Fibroblast of the conjunctiva (primary cell): Measurements from ENCODE around the gene SDHC.
"Not testable (repeated sequence)": the region's sequence is repeated elsewhere in the genome, so short reads cannot be mapped to it uniquely, and the experiment has no call there.

Experiments used
- DNase-seq: peaks from one replicate; pipeline ENCODE4 v3.0.0-alpha.2; 2010; ENCODE audit warnings: low read depth

SDHC gene

DNA sequence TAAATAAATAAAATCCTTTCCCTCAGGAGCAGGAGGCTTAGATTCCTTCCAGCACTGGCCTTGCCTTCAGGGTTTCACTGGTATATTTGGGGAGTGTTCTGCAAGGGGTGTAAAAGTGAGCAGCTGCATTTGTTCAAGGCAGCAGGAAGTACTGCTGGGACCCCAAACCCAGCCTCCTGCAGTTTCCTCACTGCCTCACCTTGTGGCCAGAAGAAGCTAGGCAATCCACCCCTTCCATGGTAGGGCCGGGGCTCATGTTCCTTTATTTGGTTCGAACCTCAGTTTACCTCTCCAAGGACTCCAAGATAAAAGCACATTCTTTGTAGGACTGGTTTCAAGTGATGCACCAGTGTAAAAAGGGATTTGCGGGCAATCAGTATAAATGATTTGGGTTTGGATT is 74.5 kb downstream of the SDHC start:
- no peak for DNase-seq

DNA sequence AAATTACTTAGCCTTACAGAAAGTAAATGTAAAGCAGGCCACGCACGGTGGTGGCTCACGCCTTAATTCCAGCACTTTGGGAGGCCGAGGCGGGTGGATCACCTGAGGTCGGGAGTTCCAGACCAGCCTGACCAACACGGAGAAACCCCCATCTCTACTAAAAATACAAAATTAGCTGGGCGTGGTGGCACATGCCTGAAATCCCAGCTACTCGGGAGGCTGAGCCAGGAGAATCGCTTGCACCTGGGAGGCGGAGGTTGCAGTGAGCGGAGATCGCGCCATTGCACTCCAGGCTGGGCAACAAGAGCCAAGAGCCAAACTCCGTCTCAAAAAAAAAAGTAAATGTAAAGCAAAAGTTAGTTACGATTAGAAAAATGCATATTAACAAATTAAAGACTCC is 75.0 kb downstream of the SDHC start:
- not testable (repeated sequence) for DNase-seq

DNA sequence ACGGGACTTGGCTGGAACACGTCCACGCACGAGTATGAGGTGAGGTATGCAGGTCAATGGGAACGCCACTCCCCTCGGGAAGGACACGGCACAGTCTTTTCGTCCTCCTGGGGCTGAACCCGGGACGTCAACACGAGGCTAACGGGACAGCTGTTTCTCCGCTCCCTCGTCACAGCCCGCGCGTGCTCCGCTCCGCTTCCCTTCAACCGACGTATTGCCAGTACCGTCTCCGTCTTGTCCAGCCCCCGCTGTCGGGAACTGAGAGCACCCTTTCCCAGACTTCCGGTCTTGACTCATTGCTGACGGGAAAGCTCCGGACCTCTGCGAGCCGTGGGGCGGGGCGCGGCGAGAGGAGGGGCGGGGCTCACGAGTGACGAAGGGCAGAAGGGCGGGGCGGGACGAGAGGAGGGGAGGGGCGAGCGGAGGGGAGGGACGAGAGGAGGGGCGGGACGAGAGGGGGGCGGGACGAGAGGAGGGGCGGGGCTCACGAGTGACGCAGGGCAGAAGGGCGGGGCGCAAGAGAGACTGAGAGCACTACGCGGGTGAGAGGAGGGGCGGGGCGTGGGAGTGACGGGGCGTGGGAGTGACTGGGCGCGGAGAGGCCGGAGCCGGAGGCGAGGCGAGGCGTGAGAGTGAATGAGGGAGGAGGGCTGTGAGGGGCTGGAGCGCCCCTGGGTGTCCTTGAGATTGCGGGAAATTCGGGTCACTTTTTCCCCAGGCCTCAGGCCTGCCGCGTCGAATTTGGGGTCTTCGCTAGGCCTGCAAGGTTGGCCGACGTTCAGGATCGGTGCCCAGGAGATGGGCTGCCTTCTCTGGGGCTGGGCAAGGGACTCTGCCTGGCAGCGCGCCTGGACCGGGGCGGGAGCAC is 75.7 kb downstream of the SDHC start:
- peak; percentile 97 for DNase-seq

DNA sequence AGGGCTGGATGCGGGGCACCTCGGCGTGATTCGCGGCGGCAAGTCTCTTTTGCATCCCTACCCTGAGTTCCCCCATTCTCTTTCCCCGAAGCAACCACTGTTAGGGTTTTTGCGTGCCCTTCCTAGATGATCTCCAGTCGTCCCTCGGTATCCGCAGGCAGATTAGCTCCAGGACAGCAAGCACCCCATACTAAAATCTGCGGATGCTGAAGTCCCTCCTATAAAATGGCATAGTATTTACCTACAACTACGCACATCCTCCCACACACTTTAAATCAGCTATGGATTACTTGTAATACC is 76.3 kb downstream of the SDHC start:
- no peak for DNase-seq

DNA sequence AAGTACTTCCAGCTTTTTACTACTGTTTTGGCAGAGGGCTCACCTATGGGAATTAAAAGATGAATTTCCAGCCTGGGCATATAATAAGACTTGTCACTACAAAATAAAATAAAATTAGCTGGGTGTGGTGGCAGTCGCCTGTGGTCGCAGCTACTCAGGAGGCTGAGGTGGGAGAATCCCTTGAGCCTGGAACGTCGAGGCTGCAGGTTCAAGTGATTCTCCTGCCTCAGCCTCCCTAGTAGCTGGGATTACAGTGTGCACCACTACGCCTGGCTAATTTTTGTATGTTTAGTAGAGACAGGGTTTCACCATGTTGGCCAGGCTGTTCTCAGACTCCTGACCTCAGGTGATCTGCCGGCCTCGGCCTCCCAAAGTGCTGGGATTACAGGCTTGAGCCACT is 77.0 kb downstream of the SDHC start:
- DNase-seq: not testable (repeated sequence)

DNA sequence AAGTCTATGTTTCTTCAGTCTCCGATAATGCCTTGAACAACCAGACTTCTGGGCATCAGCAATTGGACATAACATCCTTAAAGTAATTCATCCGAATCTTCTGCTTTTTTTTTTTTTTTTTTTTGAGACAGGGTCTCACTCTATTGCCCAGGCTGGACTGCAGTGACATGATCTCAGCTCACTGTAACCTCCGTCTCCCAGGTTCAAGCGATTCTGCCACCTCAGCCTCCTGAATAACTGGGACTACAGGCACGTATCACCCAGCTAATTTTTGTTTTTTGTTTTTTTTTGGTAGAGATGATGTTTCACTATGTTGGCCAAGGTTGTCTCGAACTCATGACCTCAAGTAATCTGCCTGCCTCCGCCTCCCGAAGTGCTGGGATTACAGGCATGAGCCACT is 77.4 kb downstream of the SDHC start:
- DNase-seq: no peak

DNA sequence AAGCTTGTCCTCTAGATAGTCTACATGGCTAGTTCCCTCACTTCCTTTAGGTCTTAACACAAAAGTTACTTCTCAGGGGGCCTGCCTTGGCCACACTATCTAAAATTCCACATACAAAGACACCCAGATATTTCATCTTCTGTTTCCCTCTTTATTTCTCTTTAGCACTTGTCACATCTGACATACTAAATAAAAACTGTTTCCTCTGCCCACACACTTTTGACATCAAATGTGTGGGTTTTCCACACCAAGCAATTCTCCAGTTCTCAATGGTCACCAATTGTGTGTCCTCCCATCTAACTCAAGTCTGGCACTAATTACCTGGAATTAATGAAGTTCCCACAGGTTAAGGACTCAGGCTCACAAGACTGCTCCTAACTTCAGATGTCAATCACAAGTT is 79.0 kb downstream of the SDHC start:
- no peak for DNase-seq

DNA sequence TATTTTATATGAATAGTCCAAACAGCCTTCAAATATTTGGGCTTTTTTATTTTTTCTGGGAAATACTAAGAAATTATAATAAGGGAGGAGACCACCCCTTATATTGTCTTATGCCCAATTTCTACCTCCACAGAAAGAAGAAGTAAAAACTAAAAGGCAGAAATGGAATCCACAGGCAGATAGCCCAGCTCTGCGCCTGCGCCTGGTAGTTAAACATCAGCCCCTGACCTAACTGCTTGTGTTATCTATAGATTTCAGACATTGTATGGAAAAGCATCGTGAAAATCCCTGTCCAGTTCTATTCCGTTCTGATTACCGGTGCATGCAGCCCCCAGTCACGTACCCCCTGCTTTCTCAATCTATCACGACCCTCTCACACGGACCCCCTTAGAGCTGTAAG is 82.9 kb downstream of the SDHC start:
- not testable (repeated sequence) for DNase-seq

DNA sequence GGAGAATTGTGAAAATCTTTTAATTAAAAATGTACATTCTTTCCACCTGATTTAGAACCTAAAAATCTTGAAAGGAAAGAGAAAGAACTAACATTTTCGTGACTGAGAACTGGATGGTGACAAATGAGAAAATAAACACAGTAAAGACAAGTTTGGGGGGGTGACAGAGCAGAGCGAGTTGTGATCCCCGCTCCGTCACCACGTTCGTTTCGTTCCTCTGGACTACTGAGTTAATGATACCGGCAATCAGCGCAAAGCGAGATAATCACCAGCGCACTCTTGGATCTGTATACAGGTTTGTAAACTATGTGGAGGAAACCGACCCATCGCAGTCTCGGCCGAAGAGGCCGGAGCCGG is 84.7 kb downstream of the SDHC start:
- DNase-seq: no peak

DNA sequence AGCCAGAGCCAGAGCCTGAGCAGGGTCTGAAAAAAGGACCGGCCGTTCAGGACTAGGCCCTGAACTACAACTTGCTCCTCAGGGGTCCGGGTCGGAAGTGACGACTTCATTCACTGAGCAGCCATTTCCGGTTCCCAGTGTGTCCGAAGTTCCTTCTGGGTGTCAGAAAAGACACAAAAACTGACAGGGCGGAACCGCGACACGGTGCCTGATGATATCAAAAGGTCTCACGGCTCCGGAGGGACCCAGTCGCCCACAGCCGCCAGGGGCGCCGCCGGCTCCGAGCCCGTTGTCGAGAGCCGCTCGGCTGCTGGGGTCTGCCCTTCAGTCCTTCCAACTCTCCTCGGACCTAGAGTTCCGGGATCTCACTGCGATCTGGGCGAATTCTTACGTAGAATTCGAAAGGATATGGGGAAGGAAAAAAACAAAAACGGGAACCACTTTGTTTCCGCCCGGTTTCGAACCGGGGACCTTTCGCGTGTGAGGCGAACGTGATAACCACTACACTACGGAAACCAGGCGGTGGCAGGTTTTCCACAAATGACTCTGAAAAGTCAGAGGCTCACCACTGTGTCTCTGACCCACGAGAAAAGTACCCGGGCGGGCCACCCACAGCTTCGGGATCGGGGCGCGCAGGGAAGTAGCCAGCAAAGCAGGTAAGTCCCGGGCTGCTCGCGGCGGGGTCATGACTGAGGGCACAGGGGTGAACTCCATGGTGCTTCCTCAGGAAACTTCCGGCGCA is 85.2 kb downstream of the SDHC start:
- peak; percentile 81 for DNase-seq

DNA sequence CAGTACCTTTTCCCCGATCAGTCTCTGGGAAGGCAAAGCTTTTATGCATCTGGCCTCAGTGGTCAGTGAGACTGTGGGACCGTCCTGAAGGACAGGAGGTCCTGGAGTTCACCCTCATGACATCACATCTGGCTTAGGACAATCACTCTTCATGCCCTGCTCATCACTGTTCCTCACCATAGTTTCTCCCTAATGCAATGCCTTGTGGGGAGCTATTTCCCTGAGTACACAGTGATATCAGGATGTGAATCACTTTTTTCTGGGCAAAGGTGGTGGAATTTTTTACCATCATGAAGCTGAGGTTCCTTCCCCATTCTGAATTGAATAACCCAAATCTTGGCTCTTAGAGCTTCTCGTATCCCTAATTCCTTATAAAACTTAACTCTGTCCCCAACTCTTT is 88.3 kb downstream of the SDHC start:
- no peak for DNase-seq

DNA sequence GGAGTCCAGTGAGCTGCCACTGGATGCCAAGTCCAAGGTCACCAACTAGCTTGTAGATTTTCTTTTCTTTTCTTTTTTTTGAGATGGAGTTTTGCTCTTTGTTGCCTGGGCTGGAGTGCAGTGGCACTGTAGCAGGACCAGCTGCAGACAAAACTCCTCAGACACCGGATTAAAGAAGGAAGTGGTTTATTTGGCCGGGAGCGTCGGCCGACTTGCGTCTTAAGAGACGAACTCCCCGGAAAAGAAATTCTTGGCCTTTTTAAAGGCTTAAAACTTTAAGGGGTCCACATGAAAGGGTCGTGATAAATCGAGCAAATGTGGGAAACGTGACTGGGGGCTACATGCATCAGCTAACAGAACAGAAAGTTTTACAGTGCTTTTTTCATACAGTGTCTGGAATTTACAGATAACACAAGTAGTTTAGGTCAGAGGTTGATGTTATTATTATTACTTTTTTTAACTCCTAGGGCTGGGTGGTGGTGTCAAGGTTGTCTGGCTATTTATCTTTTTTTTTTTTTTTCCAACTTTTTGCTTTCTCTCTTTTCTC is 89.9 kb downstream of the SDHC start:
- no peak for DNase-seq

DNA sequence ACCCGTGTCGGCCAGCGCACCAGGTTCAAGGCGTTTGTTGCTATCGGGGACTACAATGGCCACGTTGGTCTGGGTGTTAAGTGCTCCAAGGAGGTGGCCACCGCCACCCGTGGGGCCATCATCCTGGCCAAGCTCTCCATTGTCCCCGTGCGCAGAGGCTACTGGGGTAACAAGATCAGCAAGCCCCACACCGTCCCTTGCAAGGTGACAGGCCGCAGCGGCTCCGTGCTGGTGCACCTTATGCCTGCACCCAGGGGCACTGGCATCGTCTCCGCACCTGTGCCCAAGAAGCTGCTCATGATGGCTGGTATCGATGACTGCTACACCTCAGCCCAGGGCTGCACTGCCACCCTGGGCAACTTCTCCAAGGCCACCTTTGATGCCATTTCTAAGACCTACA is 92.4 kb downstream of the SDHC start:
- DNase-seq: not testable (repeated sequence)

DNA sequence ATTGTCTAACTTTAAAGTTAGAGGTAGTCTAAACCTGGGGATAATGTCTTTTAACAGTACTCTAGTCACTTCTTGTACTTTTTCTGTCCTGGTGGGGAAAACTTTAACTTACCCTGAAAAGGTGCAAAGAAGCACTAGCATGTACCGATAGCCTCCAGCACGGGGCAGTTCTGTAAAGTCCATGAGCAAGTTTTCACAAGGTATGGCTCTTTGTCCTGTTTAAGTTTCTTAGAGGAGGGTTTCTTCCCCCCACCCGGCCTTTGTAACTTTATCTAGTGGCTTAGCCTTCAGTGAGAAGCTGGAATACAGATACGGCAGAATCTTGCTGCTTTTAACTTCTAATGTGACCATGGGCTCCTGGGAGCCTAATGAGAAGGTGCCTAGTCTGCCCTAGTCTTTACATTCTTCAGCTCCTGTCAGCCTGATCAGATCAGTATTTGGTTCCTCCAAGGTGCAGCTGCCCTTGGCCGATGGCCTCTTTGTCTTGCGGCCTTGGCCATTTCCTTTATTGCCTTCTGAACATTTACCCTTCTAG is 93.3 kb downstream of the SDHC start:
- no peak for DNase-seq

DNA sequence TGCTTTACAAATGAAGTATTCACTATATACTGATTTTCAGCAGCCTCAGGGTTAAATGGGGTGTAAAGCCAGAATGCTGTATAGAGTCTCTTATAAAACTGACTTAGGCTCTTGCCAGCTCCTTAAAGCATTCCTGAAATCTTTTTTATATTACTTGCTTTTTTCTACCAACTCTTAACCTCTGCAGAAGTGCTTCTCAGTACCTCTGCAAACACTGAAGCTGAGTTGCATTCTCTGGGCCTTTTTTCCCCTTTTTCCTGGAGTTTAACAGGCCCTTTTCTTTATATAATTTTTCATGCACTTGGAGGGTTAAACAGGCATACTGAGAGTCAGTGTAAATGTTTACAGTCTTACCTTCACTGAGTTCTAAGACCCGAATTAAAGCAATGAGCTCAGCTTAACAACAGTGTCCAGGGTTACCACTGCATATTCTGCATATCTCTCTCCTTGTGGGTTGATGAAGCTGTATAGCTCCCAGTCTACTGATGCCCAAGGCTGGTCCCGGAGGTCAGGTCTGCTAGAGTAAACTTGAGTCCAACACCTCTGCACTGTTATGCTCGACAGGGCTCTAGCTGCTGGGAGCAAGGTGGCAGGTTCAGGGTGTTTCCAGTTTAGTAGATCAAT is 94.4 kb downstream of the SDHC start:
- no peak for DNase-seq

DNA sequence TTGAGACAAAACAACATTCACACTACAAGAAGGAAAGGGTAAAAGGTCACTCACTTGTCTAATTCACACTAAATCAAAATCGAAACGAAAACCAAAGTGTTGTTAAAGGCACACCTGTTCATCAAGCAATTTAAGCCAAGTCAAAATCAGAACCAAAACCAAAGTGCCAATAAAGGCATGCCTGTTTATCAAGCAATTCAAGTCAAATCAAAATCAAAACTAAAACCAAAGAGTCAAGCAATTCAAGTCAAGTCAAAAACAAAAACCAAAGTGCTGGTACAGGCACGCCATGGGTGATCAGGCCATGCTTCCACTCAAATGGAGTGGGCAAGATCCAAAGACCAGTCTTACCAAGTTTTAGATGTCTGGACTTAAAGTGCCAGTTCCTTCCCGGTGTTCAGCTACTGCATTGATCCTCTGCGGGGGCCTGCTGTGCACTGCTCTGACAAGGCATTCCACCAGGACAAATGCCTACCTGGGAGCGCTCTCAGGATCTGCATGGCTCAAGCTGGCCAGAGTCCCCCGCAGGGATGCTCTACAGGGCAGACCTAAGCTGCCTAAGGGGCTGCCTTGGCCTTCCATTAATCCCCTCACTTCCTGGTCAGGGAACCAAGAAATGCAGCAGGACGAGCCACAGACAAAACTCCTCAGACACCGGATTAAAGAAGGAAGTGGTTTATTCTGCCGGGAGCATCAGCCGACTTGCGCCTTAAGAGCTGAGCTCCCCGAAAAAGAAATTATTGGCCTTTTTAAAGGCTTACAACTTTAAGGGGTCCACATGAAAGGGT is 95.9 kb downstream of the SDHC start:
- DNase-seq: not testable (repeated sequence)

DNA sequence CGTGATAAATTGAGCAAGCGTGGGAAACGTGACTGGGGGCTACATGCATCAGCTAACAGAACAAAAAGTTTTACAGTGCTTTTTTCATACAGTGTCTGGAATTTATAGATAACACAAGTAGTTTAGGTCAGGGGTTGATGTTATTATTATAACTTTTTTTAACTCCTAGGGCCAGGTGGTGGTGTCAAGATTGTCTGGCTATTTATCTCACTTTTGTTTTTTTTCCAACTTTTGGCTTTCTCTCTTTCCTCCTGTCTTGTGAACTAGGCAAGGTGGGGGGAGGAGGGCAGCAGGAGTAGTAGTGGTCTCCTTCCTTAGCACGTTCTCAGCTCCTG is 96.4 kb downstream of the SDHC start:
- DNase-seq: not testable (repeated sequence)
